Measurements from ENCODE around the gene SMIM13. TPM values are rescaled to one million over a fixed set of nuclear protein-coding genes. Genes with fewer than 3 reads are reported as not detected.
A peak's percentile ranks its signal among the peaks of the same experiment; 100 is the strongest.

Gene SMIM13
- total and polyA plus RNA-seq, 2 donors (not counting 3 experiments of a cell fraction or from before 2014, with no cell fraction given): 3.2 to 14.7 TPM

DNA sequence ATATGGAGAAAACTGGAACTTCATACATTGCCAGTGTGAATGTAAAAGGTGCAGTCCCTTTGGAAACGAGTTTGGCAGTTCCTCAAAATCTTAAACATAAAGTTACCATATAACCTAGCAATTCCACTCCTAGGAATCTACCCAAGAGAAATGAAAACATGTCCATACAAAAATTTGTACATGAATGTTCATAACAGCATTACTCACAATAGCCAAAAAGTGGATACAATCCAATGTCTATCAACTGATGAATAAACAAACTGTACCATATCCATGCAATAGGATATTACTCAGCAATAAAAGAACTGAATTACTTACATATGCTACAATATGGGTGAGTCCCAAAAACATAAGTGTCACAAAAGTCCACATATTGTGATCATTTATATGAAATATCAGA, 66.6 kb downstream of the SMIM13 start:
- Histone ChIP-seq H3K4me3 (replicated peaks in 1 of 3; ENCODE audit: insufficient read depth in 1 of 3, low read depth in 1 of 3, low read length in 3 of 3) (no peak overlapping the region), H3K9ac (replicated peaks; ENCODE audit: extremely low read depth, insufficient read depth, low read length) (no peak overlapping the region), H2AFZ (ENCODE audit: low read depth, low read length) (no peak overlapping the region), H3K9me1 (replicated peaks; ENCODE audit: control insufficient read depth, extremely low read depth, insufficient read depth, low read length) (no peaks in the 10 kb centered on the region), H4K20me1 (replicated peaks; ENCODE audit: control insufficient read depth, extremely low read depth, insufficient read depth, low read length) (no peaks in the 10 kb centered on the region), H3K9me3 (replicated peaks; ENCODE audit: control insufficient read depth, insufficient read depth, low read length) (peaks cover 2% of the 10 kb centered on the region), H3K36me3 (ENCODE audit: control insufficient read depth in 2 of 2, extremely low read depth in 1 of 2, insufficient read depth in 2 of 2, low read length in 2 of 2) (no peaks in the 10 kb centered on the region), H3K79me2 (ENCODE audit: control insufficient read depth, insufficient read depth, low read length) (no peaks in the 10 kb centered on the region), H3K4me1 (ENCODE audit: control insufficient read depth, extremely low read depth, insufficient read depth, low read length) (no peaks in the 10 kb centered on the region), H3K27ac (ENCODE audit: insufficient read depth, low read depth, low read length) (no peak overlapping the region), H3K4me2 (ENCODE audit: insufficient read depth, low read length) (no peak overlapping the region), H3K27me3 (ENCODE audit: control insufficient read depth in 2 of 2, insufficient read depth in 2 of 2, low read length in 2 of 2) (no peaks in the 10 kb centered on the region)
- intact Hi-C loops (cut with micrococcal nuclease): no loop called here
- DNase-seq (ENCODE audit: low read depth, low spot score) (no peak), FAIRE-seq (peak; percentile 31)
- TF ChIP-seq MYC (IDR thresholded peaks at IDR 0.05; ENCODE audit: low read depth, low read length) (no peak), JUN (IDR thresholded peaks at IDR 0.05; ENCODE audit: borderline replicate concordance, insufficient read depth, insufficient read length, low read depth) (no peak), POLR2AphosphoS5 (IDR thresholded peaks at IDR 0.05; ENCODE audit: insufficient read depth, low read depth, low read length) (no peak), GATA2 (IDR thresholded peaks at IDR 0.05; ENCODE audit: insufficient read depth, insufficient read length, low read depth, low read length) (no peak), MAX (IDR thresholded peaks at IDR 0.05; ENCODE audit: insufficient read depth, insufficient read length) (no peak), FOS (IDR thresholded peaks at IDR 0.05; ENCODE audit: borderline replicate concordance, insufficient read depth, low read length) (no peak), CTCF (IDR thresholded peaks at IDR 0.05; ENCODE audit: extremely low read depth in 1 of 2, insufficient read depth in 1 of 2, low read depth in 1 of 2, low read length in 2 of 2) (no peak), POLR2A (IDR thresholded peaks at IDR 0.05; ENCODE audit: low read depth, low read length) (no peak), EZH2 (IDR thresholded peaks at IDR 0.05; ENCODE audit: borderline replicate concordance, low read depth, low read length, severe bottlenecking) (no peak)
- dilution Hi-C loops (cut with MboI; ENCODE audit: extremely low pct_ligation_motif_present, low sequenced_read_pairs): no loop called here
- POLR2A ChIA-PET: no interaction called here
- CTCF ChIA-PET: no interaction called here
- BruUV-seq (replicated peaks): no TSS peak
